SH-SY5Y (cell line): Measurements from ENCODE around the gene DAPL1.

ENCODE experiments used
- GATA2 ChIP-seq: IDR thresholded peaks from 2 replicates; pipeline ENCODE4 v1.6.1; 2011; ENCODE audit warnings: mild to moderate bottlenecking, low read depth, low read length
- GATA3 ChIP-seq: IDR thresholded peaks from 2 replicates; pipeline ENCODE4 v1.6.1; 2011; ENCODE audit warnings: low read depth, mild to moderate bottlenecking, low read length, moderate library complexity

- TF ChIP-seq GATA3 (no peak), GATA2 (no peak)
Observed at GRCh38 chr2:158805255-158805654, 10.1 kb downstream of the DAPL1 start.
